ENCODE data around the gene SLC36A4.

GRCh38 chr11:93189462-93189861, 8.3 kb downstream of the SLC36A4 start:
- TF ChIP-seq ZNF407 (CRISPR knock-in tag; IDR thresholded peaks at IDR 0.05; ENCODE audit: not compliant biosample characterization) (no peak), CBFB (CRISPR knock-in tag; IDR thresholded peaks at IDR 0.05) (no peak), ATF4 (CRISPR knock-in tag; IDR thresholded peaks at IDR 0.05) (no peak), ZNF614 (CRISPR knock-in tag; IDR thresholded peaks at IDR 0.05; ENCODE audit: borderline replicate concordance) (no peak), ZNF121 (CRISPR knock-in tag; IDR thresholded peaks at IDR 0.05) (no peak), POLR2AphosphoS2 (IDR thresholded peaks at IDR 0.05; ENCODE audit: low read depth, low read length) (no peak), CREB3 (CRISPR knock-in tag; IDR thresholded peaks at IDR 0.05) (no peak), PHF8 (CRISPR knock-in tag; IDR thresholded peaks at IDR 0.05) (no peak), CTCF (CRISPR knock-in tag; IDR thresholded peaks at IDR 0.05) (no peak), SMC3 (IDR thresholded peaks at IDR 0.05; ENCODE audit: low read length) (no peak), AKNA (CRISPR knock-in tag; IDR thresholded peaks at IDR 0.05; ENCODE audit: borderline replicate concordance) (no peak), MYPOP (CRISPR knock-in tag; IDR thresholded peaks at IDR 0.05) (no peak)

Measured in HepG2 (cell line).